ENCODE data around the gene SSBP2. TPM values are rescaled to one million over a fixed set of nuclear protein-coding genes. Genes with fewer than 3 reads are reported as not detected.

Gene SSBP2
- total and polyA plus RNA-seq, 2 donors from 2014 or later, result 17.0 to 57.1 TPM

DNA sequence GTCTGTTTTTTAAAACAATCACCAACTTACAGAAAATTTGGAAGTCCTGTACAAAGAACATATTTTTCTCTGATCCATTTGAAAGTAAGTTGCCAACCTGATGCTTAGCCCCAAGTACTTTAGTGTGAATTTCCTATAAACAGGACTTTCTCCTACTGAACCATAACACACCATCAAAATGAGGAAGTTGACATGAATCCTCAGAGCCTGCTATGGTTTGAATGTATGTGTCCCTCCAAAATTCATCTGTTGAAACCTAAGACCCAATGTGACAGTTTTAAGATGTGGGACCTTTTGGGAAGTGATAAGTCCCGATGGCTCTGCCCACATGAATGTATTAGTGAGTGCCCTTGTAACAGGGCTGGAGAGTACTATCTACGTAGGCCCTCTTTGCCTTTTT lies 350.5 kb downstream of the SSBP2 start:
- intact Hi-C loops (cut with DNase I), result no loop called here
- Histone ChIP-seq H3K27me3 (ENCODE audit: control insufficient read depth, insufficient read depth, low read length) (no peaks in the 10 kb centered on the region), H3K27ac (ENCODE audit: low read depth in 2 of 2, low read length in 2 of 2) (no peak overlapping the region), H3K4me1 (ENCODE audit: control insufficient read depth in 2 of 3, insufficient read depth in 2 of 3, low read depth in 1 of 3, low read length in 3 of 3) (no peaks in the 10 kb centered on the region), H3K36me3 (ENCODE audit: control insufficient read depth in 2 of 3, insufficient read depth in 3 of 3, low read length in 3 of 3) (no peaks in the 10 kb centered on the region), H3K9me3 (ENCODE audit: control insufficient read depth in 2 of 3, insufficient read depth in 1 of 3, low read length in 3 of 3) (no peaks in the 10 kb centered on the region), H3K9ac (ENCODE audit: low read length in 3 of 3) (no peak overlapping the region), H3K4me3 (ENCODE audit: low read length in 3 of 3) (no peak overlapping the region)
- TF ChIP-seq, protein P1, sequence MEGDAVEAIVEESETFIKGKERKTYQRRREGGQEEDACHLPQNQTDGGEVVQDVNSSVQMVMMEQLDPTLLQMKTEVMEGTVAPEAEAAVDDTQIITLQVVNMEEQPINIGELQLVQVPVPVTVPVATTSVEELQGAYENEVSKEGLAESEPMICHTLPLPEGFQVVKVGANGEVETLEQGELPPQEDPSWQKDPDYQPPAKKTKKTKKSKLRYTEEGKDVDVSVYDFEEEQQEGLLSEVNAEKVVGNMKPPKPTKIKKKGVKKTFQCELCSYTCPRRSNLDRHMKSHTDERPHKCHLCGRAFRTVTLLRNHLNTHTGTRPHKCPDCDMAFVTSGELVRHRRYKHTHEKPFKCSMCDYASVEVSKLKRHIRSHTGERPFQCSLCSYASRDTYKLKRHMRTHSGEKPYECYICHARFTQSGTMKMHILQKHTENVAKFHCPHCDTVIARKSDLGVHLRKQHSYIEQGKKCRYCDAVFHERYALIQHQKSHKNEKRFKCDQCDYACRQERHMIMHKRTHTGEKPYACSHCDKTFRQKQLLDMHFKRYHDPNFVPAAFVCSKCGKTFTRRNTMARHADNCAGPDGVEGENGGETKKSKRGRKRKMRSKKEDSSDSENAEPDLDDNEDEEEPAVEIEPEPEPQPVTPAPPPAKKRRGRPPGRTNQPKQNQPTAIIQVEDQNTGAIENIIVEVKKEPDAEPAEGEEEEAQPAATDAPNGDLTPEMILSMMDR (IDR thresholded peaks at IDR 0.05; ENCODE audit: borderline replicate concordance, extremely low read depth, insufficient read depth), result no peak
- DNase-seq (no peak), FAIRE-seq (no peak)

DNA sequence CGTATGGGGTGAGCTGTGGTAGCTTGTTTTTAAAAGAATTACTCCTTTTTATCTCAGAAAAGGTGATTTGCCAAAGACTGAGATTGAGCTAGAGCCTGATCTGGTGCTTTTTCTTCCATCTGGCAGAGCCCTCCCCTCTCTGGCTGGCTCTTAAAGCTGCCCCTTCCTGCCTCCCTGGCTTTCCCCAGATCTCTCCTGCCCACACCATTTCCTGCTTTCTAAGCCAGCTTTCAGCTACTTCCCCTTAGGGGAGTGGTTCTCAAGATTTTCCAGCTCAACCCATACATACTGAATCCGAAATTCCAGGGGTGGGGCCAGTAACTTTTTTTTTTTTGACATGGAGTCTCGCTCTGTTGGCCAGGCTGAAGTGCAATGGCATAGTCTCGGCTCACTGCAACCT lies 352.2 kb downstream of the SSBP2 start:
- H3K9me3 ChIP-seq (ENCODE audit: control insufficient read depth in 2 of 3, insufficient read depth in 1 of 3, low read length in 3 of 3), result no peaks in the 10 kb centered on the region
- no peak for DNase-seq

DNA sequence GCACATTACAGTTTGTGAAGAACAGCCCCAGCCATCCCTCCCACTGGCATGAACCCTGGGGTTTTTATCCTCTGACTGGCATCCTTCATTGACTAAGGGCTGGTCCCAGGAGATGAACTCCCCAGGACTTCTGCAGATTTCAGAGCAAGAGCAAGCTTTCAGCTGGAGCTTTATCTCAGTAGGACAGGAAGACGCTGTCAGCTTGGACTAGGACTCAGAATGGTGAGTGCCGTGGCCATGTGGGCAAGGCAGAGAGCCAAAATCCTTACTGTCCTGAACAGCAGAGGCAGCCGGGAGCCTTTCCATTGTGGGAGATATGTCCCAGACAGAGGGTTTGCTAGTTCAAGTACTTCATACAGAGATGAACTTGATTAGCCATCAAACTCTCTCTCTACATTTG lies 353.7 kb downstream of the SSBP2 start:
- H3K36me3 ChIP-seq (ENCODE audit: control insufficient read depth in 2 of 3, insufficient read depth in 3 of 3, low read length in 3 of 3), result no peaks in the 10 kb centered on the region
- intact Hi-C loops (cut with DNase I), result no loop called here
- FAIRE-seq, result no peak

More for the DNA sequence above, 352.2 kb downstream of the SSBP2 start:
- intact Hi-C loops (cut with DNase I), result no loop called here
- TF ChIP-seq, protein P1 (IDR thresholded peaks at IDR 0.05; ENCODE audit: borderline replicate concordance, extremely low read depth, insufficient read depth), result no peak
- H3K27ac ChIP-seq (ENCODE audit: low read depth in 2 of 2, low read length in 2 of 2), result no peak overlapping the region
- H3K4me1 ChIP-seq (ENCODE audit: control insufficient read depth in 2 of 3, insufficient read depth in 2 of 3, low read depth in 1 of 3, low read length in 3 of 3), result no peaks in the 10 kb centered on the region
- H3K9ac ChIP-seq (ENCODE audit: low read length in 3 of 3), result no peak overlapping the region
- H3K36me3 ChIP-seq (ENCODE audit: control insufficient read depth in 2 of 3, insufficient read depth in 3 of 3, low read length in 3 of 3), result no peaks in the 10 kb centered on the region
- no peak overlapping the region for H3K4me3 ChIP-seq (ENCODE audit: low read length in 3 of 3)
- no peak for FAIRE-seq
- no peaks in the 10 kb centered on the region for H3K27me3 ChIP-seq (ENCODE audit: control insufficient read depth, insufficient read depth, low read length)

More for the DNA sequence above, 353.7 kb downstream of the SSBP2 start:
- Histone ChIP-seq H3K9ac (ENCODE audit: low read length in 3 of 3) (no peak overlapping the region), H3K4me3 (ENCODE audit: low read length in 3 of 3) (no peak overlapping the region), H3K27ac (ENCODE audit: low read depth in 2 of 2, low read length in 2 of 2) (no peak overlapping the region), H3K4me1 (ENCODE audit: control insufficient read depth in 2 of 3, insufficient read depth in 2 of 3, low read depth in 1 of 3, low read length in 3 of 3) (no peaks in the 10 kb centered on the region), H3K27me3 (ENCODE audit: control insufficient read depth, insufficient read depth, low read length) (no peaks in the 10 kb centered on the region), H3K9me3 (ENCODE audit: control insufficient read depth in 2 of 3, insufficient read depth in 1 of 3, low read length in 3 of 3) (no peaks in the 10 kb centered on the region)
- TF ChIP-seq, protein P1 (IDR thresholded peaks at IDR 0.05; ENCODE audit: borderline replicate concordance, extremely low read depth, insufficient read depth), result no peak
- peak in 2 of 5 donors; percentile 46 to 62 for DNase-seq
